Vagina (tissue), 2 donors: ENCODE data around the gene FIGN.

Experiments used
- POLR2A ChIP-seq, 2 donors: fragments of 450-650 bp; IDR thresholded peaks; one replicate each; pipeline ENCODE4 v1.6.1; 2017; ENCODE audit warnings: antibody characterized with exemption in 2 of 2, mild to moderate bottlenecking in 2 of 2, moderate library complexity in 2 of 2
- POLR2AphosphoS5 ChIP-seq, 2 donors: sonication (generic); formaldehyde crosslinking; IDR thresholded peaks; one replicate each; pipeline ENCODE4 v1.9.0; 2017; ENCODE audit warnings: antibody characterized with exemption in 2 of 2, mild to moderate bottlenecking in 2 of 2, low read depth in 1 of 2; ENCODE audit not compliant: insufficient read depth in 1 of 2
- TF ChIP-seq, protein P1 (sequence below), 3 experiments: fragments of 450-650 bp in 2 of 3; fragments of 200-600 bp in 1 of 3; sonication (generic) in 1 of 3; IDR thresholded peaks; one replicate each; pipeline ENCODE4 v1.5.1; 2017 to 2019; ENCODE audit warnings: antibody characterized with exemption in 3 of 3, mild to moderate bottlenecking in 2 of 3, moderate library complexity in 2 of 3

DNA sequence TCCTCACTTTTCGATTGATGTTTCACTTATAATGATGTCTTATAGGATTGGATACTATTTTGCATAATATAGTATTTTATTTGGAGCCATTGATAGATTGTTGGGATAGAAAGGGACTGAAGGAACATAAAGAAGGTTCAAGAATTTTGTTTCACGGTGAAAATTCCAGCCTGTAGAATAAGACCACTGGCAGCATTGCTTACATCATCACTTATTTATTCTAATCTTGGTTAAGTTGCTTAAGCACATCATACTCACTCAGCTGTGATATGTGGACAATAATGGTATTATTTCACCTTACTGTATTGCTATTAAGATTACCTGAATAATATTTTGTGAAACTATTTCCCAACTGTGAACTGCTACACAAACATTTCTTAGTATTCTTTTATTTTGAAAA, 118.3 kb downstream of the FIGN start:
- TF ChIP-seq, protein P1, sequence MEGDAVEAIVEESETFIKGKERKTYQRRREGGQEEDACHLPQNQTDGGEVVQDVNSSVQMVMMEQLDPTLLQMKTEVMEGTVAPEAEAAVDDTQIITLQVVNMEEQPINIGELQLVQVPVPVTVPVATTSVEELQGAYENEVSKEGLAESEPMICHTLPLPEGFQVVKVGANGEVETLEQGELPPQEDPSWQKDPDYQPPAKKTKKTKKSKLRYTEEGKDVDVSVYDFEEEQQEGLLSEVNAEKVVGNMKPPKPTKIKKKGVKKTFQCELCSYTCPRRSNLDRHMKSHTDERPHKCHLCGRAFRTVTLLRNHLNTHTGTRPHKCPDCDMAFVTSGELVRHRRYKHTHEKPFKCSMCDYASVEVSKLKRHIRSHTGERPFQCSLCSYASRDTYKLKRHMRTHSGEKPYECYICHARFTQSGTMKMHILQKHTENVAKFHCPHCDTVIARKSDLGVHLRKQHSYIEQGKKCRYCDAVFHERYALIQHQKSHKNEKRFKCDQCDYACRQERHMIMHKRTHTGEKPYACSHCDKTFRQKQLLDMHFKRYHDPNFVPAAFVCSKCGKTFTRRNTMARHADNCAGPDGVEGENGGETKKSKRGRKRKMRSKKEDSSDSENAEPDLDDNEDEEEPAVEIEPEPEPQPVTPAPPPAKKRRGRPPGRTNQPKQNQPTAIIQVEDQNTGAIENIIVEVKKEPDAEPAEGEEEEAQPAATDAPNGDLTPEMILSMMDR (IDR thresholded peaks at IDR 0.05) = no peak
- TF ChIP-seq POLR2AphosphoS5 (IDR thresholded peaks at IDR 0.05; ENCODE audit: insufficient read depth in 1 of 2, low read depth in 1 of 2) (no peak), POLR2A (IDR thresholded peaks at IDR 0.05) (no peak)
